ENCODE measurements around the gene KRTAP4-12.

GRCh38 chr17:41125064-41125463 lies 1.1 kb upstream of the KRTAP4-12 start:
- TF ChIP-seq POLR2A (IDR thresholded peaks at IDR 0.05; ENCODE audit: low read length) (no peak), GATA1 (IDR thresholded peaks at IDR 0.05; ENCODE audit: low read depth, low read length) (no peak)

Measured in erythroblast (primary cell).